K562 (cell line): ENCODE measurements around the gene CCNY. TPM values are rescaled to one million over a fixed set of nuclear protein-coding genes. Genes with fewer than 3 reads are reported as not detected.

ENCODE experiments used
- ARID1B ChIP-seq: fragments of 450-650 bp; IDR thresholded peaks from 2 replicates; pipeline ENCODE4 v1.6.1; 2016; ENCODE audit warnings: antibody characterized with exemption, mild to moderate bottlenecking, inconsistent platforms
- ATF3 ChIP-seq, 2 experiments: fragments of 450-650 bp in 1 of 2; sonication (generic) in 1 of 2; formaldehyde crosslinking in 1 of 2; IDR thresholded peaks in 1 of 2; conservative IDR thresholded peaks in 1 of 2; 2 replicates each; pipeline versions ENCODE4 v1.6.1 to v1.8.1; 2016 to 2023; ENCODE audit warnings: mild to moderate bottlenecking in 2 of 2, moderate library complexity in 2 of 2, inconsistent platforms in 1 of 2, missing genetic modification reagents in 1 of 2
- BRCA1 ChIP-seq, 2 experiments: fragments of 450-650 bp in 1 of 2; sonication (generic) in 1 of 2; formaldehyde crosslinking in 1 of 2; IDR thresholded peaks; 2 replicates each; pipeline versions ENCODE4 v1.5.0 to v1.6.1; 2017 to 2020; ENCODE audit warnings: mild to moderate bottlenecking in 1 of 2, missing genetic modification reagents in 1 of 2
- CCAR2 ChIP-seq: fragments of 200-400 bp; formaldehyde crosslinking; IDR thresholded peaks from 2 replicates; pipeline ENCODE4 v1.6.1; 2017; ENCODE audit warnings: mild to moderate bottlenecking, low read depth, low read length
- DACH1 ChIP-seq: fragments of 450-650 bp; IDR thresholded peaks from 2 replicates; pipeline ENCODE4 v1.6.1; 2018; ENCODE audit not compliant: partially characterized antibody
- GABPA ChIP-seq: fragments of 200-800 bp; sonication (Bioruptor generic); conservative IDR thresholded peaks from 2 replicates; pipeline ENCODE4 v1.6.1; 2016; ENCODE audit warnings: low read depth, missing genetic modification characterization, missing compliant biosample characterization
- NELFE ChIP-seq: IDR thresholded peaks from 2 replicates; pipeline ENCODE4 v1.6.1; 2011; ENCODE audit warnings: mild to moderate bottlenecking; ENCODE audit not compliant: insufficient read depth, insufficient read length
- NFRKB ChIP-seq: fragments of 450-650 bp; IDR thresholded peaks from 2 replicates; pipeline ENCODE4 v1.6.1; 2016; ENCODE audit warnings: low read depth
- NR3C1 ChIP-seq: sonication (generic); formaldehyde crosslinking; IDR thresholded peaks from 2 replicates; pipeline ENCODE4 v1.8.1; 2022; ENCODE audit warnings: missing genetic modification reagents
- PBX2 ChIP-seq, 2 experiments: IDR thresholded peaks in 1 of 2; conservative IDR thresholded peaks in 1 of 2; 2 replicates each; pipeline ENCODE4 v1.6.1; 2016; ENCODE audit warnings: low read depth in 2 of 2, mild to moderate bottlenecking in 1 of 2, missing compliant biosample characterization in 1 of 2, missing genetic modification characterization in 1 of 2, moderate library complexity in 1 of 2
- SMAD2 ChIP-seq: fragments of 150-350 bp; IDR thresholded peaks from 2 replicates; pipeline ENCODE4 v1.6.1; 2014; ENCODE audit warnings: low read depth, mild to moderate bottlenecking, low read length
- SRSF3 ChIP-seq: fragments of 200-400 bp; formaldehyde crosslinking; IDR thresholded peaks from 2 replicates; pipeline ENCODE4 v1.6.1; 2016; ENCODE audit warnings: mild to moderate bottlenecking, low read length, moderate library complexity; ENCODE audit not compliant: insufficient read depth
- TCF7L2 ChIP-seq: fragments of 150-350 bp; IDR thresholded peaks from 2 replicates; pipeline ENCODE4 v1.6.1; 2016; ENCODE audit warnings: low read depth, mild to moderate bottlenecking, low read length, moderate library complexity
- WHSC1 ChIP-seq: IDR thresholded peaks from one replicate; pipeline ENCODE4 v1.6.1; 2012; ENCODE audit warnings: low read length, control low read depth, inconsistent platforms
- XRCC3 ChIP-seq: fragments of 450-650 bp; IDR thresholded peaks from 2 replicates; pipeline ENCODE4 v1.6.1; 2017; ENCODE audit warnings: mild to moderate bottlenecking, moderate library complexity
- ZEB2 ChIP-seq: fragments of 450-650 bp; IDR thresholded peaks from 2 replicates; pipeline ENCODE4 v1.6.1; 2016
- ZNF274 ChIP-seq: IDR thresholded peaks from 2 replicates; pipeline ENCODE4 v1.6.1; 2011; ENCODE audit warnings: low read depth, mild to moderate bottlenecking, low read length, moderate library complexity, borderline replicate concordance
- ZNF354B ChIP-seq: fragments of 250-450 bp; sonication (Bioruptor Pico); IDR thresholded peaks from 2 replicates; pipeline ENCODE4 v1.4.0; 2020
- ZNF583 ChIP-seq: fragments of 250-450 bp; sonication (Bioruptor Pico); IDR thresholded peaks from 2 replicates; pipeline ENCODE4 v1.4.0; 2020
- ZNF592 ChIP-seq: fragments of 450-650 bp; IDR thresholded peaks from 2 replicates; pipeline ENCODE4 v1.6.1; 2017; ENCODE audit warnings: antibody characterized with exemption, mild to moderate bottlenecking
- ZNF668 ChIP-seq: fragments of 250-450 bp; sonication (Bioruptor Pico); IDR thresholded peaks from 2 replicates; pipeline ENCODE4 v1.8.0; 2022; ENCODE audit warnings: mild to moderate bottlenecking, inconsistent platforms
- ZNF695 ChIP-seq: fragments of 450-650 bp; formaldehyde crosslinking; IDR thresholded peaks from 2 replicates; pipeline ENCODE4 v1.4.0; 2020; ENCODE audit warnings: mild to moderate bottlenecking, moderate library complexity
- polyA plus RNA-seq, 8 experiments: library from polyadenylated mRNA; depleted of rRNA in 4 of 8; stranded (reverse) in 5 of 8; unstranded in 3 of 8; fragments of >200 nt; fragmentation: Nextera tagmentation in 2 of 8; fragmentation: Illumina TruSeq in 1 of 8; extraction: Ambion mirVana in 2 of 8; extraction: Trizol in 1 of 8; gene quantifications; 2 replicates each; pipeline versions ENCODE4 v1.2.1 to v1.2.3, GENCODE V29; 2011 to 2014; ENCODE audit warnings: inconsistent platforms in 1 of 8, missing spikeins in 1 of 8
- total RNA-seq, 7 experiments: library from RNA; depleted of rRNA in 6 of 7; stranded (reverse); fragments of >200 nt in 6 of 7; fragmentation: Illumina TruSeq in 2 of 7; extraction: Trizol in 2 of 7; gene quantifications; 2 replicates each; pipeline versions ENCODE4 v1.2.1 to v1.2.3, GENCODE V29; 2011 to 2021; ENCODE audit warnings: low replicate concordance in 1 of 7

The CCNY gene
- total and polyA plus RNA-seq, 9 of the 15 experiments (the other 6 are each of a cell fraction or from before 2014, with no cell fraction given), result 8.4 to 109 (median 38.6) TPM

- TF ChIP-seq WHSC1 (no peak), SRSF3 (no peak), NFRKB (0 out of 2 replicates have a peak, but pooled peaks have one; percentile 23), NR3C1 (CRISPR knock-in tag) (no peak), DACH1 (no peak), ZNF274 (no peak), ZNF354B (no peak), ZNF592 (peak; percentile 36; the same call in 1 of the 2 replicates), CCAR2 (no peak), GABPA (tag) (no peak), SMAD2 (no peak), ZNF583 (CRISPR knock-in tag) (no peak), BRCA1 (IDR thresholded peaks at IDR 0.05) (no peak), BRCA1 (CRISPR knock-in tag; IDR thresholded peaks at IDR 0.05) (no peak), ATF3 (IDR thresholded peaks at IDR 0.05) (no peak), ATF3 (CRISPR knock-in tag; conservative IDR thresholded peaks at IDR 0.05) (no peak), PBX2 (CRISPR knock-in tag; IDR thresholded peaks at IDR 0.05; ENCODE audit: low read depth) (no peak), PBX2 (tag; conservative IDR thresholded peaks at IDR 0.05; ENCODE audit: low read depth) (peak; percentile 38; the same call in 1 of the 2 replicates), ZEB2 (peak; percentile 75), ZNF668 (no peak), NELFE (no peak), ZNF695 (CRISPR knock-in tag) (no peak), XRCC3 (no peak), ARID1B (peak; percentile 11; the same call in 1 of the 2 replicates), TCF7L2 (no peak)
Measured at GRCh38 chr10:35384265-35384868, 48.1 kb downstream of the CCNY start (continued).
